Fibroblast of villous mesenchyme (primary cell): ENCODE results near the gene TRIM17. TPM values are rescaled to one million over a fixed set of nuclear protein-coding genes. Genes with fewer than 3 reads are reported as not detected.

ENCODE experiments used
- DNase-seq: peaks from one replicate; pipeline ENCODE4 v3.0.0-alpha.2; 2010; ENCODE audit warnings: low read depth
- H3K4me3 ChIP-seq: 2 replicates; pipeline ENCODE4 v1.5.1; 2011; ENCODE audit warnings: low read depth, mild to moderate bottlenecking, low read length
- CTCF ChIP-seq: IDR thresholded peaks from 2 replicates; pipeline ENCODE4 v1.5.1; 2012; ENCODE audit warnings: low read depth, mild to moderate bottlenecking, low read length; ENCODE audit not compliant: insufficient read depth
- total RNA-seq: library from RNA; depleted of rRNA; stranded (reverse); fragments of >200 nt; gene quantifications from 2 replicates; pipeline ENCODE4 v1.2.3, GENCODE V29; 2012

TRIM17 gene
- under 0.01 and 0.43 TPM in 2 replicates for total RNA-seq

GRCh38 chr1:228416217-228416933 is at the start of gene TRIM17:
TSS of gene TRIM17 (minus strand) at chr1:228416861. CDS start at chr1:228415072, 1,789 bp downstream.
- peak; percentile 48 for TF ChIP-seq CTCF
- DNase-seq, result peak; percentile 29

GRCh38 chr1:228465571-228466146 is 49.0 kb upstream of the TRIM17 start:
- DNase-seq, result no peak
- no peak for TF ChIP-seq CTCF
- no peak overlapping the region for H3K4me3 ChIP-seq

More at GRCh38 chr1:228416217-228416933, at the start of gene TRIM17:
- H3K4me3 ChIP-seq, result peak within 1 kb of the TSS; percentile 62

GRCh38 chr1:228465141-228465540 is 48.5 kb upstream of the TRIM17 start:
- no peak for DNase-seq
- no peak for TF ChIP-seq CTCF
- H3K4me3 ChIP-seq, result peak overlapping the region; percentile 51

- peak overlapping the region; percentile 51 for H3K4me3 ChIP-seq
- DNase-seq, result peak; percentile 81
- TF ChIP-seq CTCF, result no peak
Observed at GRCh38 chr1:228464487-228464983, 47.9 kb upstream of the TRIM17 start.

- H3K4me3 ChIP-seq, result peak overlapping the region; percentile 43
- DNase-seq, result peak; percentile 56
- peak; percentile 12 for TF ChIP-seq CTCF
Observed at GRCh38 chr1:228463559-228464455, 47.1 kb upstream of the TRIM17 start.

- no peak for TF ChIP-seq CTCF
- no peak for DNase-seq
- H3K4me3 ChIP-seq, result peak overlapping the region; percentile 43
Observed at GRCh38 chr1:228463009-228463558, 46.4 kb upstream of the TRIM17 start.
